ENCODE data around the gene ALOX5AP. TPM values are rescaled to one million over a fixed set of nuclear protein-coding genes. Genes with fewer than 3 reads are reported as not detected.
A peak's percentile ranks its signal among the peaks of the same experiment; 100 is the strongest.

ALOX5AP gene
- total RNA-seq, 1 donor from 2014 or later = not detected

DNA sequence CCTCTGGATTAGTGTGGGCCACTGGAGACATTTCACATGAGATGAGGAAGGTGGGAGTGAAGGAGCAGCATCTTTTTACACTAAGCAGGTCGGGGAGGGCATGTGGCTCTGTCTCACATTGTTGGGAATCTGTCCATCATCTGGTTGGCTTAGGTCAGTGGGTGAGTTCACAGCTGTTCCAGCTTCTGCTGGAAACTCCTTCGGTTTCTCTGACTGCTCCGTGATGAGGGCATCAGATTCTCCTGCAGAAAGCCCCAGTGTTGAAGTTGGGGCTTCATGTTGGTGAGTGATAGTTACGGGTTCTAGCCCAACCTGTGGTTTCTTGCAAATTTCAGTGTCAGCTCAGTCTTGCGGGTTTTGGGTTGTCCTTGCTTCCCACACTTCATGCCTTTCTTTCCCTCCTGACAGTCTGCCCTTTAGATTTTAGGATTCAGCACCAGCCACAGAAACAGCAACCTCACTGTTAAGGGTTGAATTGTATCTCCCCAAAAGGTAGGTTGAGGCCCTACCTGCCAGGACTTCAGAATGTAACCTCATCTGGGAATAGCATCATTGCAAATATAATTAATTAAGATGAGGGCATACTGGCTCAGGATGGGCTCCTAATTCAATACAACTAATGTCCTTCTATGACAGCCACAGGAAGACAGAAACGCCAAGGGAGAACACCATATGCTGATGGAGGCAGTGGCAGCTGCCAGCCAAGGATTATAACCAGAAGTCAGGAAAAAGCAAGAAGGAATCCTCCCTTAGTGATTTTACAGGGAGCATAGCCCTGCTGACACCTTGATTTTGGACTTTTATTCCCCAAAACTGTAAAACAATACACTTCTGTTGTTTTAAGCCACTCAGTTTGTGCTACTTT lies 7.6 kb upstream of the ALOX5AP start:
- H3K4me3 ChIP-seq = no peak overlapping the region
- TF ChIP-seq EZH2 (IDR thresholded peaks at IDR 0.05) (no peak), EZH2phosphoT487 (IDR thresholded peaks at IDR 0.05) (no peak), CTCF (IDR thresholded peaks at IDR 0.05) (no peak)
- peaks cover 2% of the 10 kb centered on the region for H3K27me3 Mint-ChIP-seq (ENCODE audit: insufficient read depth, low read depth)
- H2AFZ ChIP-seq (replicated peaks) = no peak overlapping the region
- H3K27ac Mint-ChIP-seq = no peak overlapping the region
- H3K36me3 Mint-ChIP-seq = no peaks in the 10 kb centered on the region
- H3K9me3 Mint-ChIP-seq = no peaks in the 10 kb centered on the region
- H3F3A ChIP-seq (ENCODE audit: low read depth) = no peaks in the 10 kb centered on the region
- peaks cover 29% of the 10 kb centered on the region for H3K4me1 Mint-ChIP-seq
- no peaks in the 10 kb centered on the region for H3K79me2 ChIP-seq (ENCODE audit: low read depth)
- no peak overlapping the region for H3K4me3 Mint-ChIP-seq
- H3K27me3 ChIP-seq = no peaks in the 10 kb centered on the region
- H3K4me1 ChIP-seq = no peaks in the 10 kb centered on the region
- DNase-seq (ENCODE audit: low spot score) = no peak
- H3K36me3 ChIP-seq = no peaks in the 10 kb centered on the region
- H3K9me3 ChIP-seq (ENCODE audit: low read depth) = no peaks in the 10 kb centered on the region
- no peak overlapping the region for H3K4me2 ChIP-seq
- H3K27ac ChIP-seq = no peak overlapping the region
- no peak overlapping the region for H3K9ac ChIP-seq
- H4K20me1 ChIP-seq (ENCODE audit: low read depth) = no peaks in the 10 kb centered on the region

GRCh38 chr13:30729801-30730200 lies 5.5 kb upstream of the ALOX5AP start:
- peaks cover 29% of the 10 kb centered on the region for H3K4me1 Mint-ChIP-seq
- Histone ChIP-seq H3K36me3 (no peaks in the 10 kb centered on the region), H3K9ac (no peak overlapping the region), H3K27me3 (no peaks in the 10 kb centered on the region), H3K79me2 (ENCODE audit: low read depth) (no peaks in the 10 kb centered on the region), H3K4me1 (no peaks in the 10 kb centered on the region), H2AFZ (replicated peaks) (no peak overlapping the region), H3K4me2 (no peak overlapping the region), H3F3A (ENCODE audit: low read depth) (no peaks in the 10 kb centered on the region), H3K27ac (no peak overlapping the region), H4K20me1 (ENCODE audit: low read depth) (no peaks in the 10 kb centered on the region), H3K9me3 (ENCODE audit: low read depth) (no peaks in the 10 kb centered on the region), H3K4me3 (no peak overlapping the region)
- no peak overlapping the region for H3K4me3 Mint-ChIP-seq
- TF ChIP-seq EZH2 (IDR thresholded peaks at IDR 0.05) = no peak
- no peak for TF ChIP-seq CTCF (IDR thresholded peaks at IDR 0.05)
- TF ChIP-seq EZH2phosphoT487 (IDR thresholded peaks at IDR 0.05) = no peak
- H3K27ac Mint-ChIP-seq = no peak overlapping the region
- no peaks in the 10 kb centered on the region for H3K36me3 Mint-ChIP-seq
- peaks cover 5% of the 10 kb centered on the region for H3K27me3 Mint-ChIP-seq (ENCODE audit: insufficient read depth, low read depth)
- no peaks in the 10 kb centered on the region for H3K9me3 Mint-ChIP-seq
- no peak for DNase-seq (ENCODE audit: low spot score)

DNA sequence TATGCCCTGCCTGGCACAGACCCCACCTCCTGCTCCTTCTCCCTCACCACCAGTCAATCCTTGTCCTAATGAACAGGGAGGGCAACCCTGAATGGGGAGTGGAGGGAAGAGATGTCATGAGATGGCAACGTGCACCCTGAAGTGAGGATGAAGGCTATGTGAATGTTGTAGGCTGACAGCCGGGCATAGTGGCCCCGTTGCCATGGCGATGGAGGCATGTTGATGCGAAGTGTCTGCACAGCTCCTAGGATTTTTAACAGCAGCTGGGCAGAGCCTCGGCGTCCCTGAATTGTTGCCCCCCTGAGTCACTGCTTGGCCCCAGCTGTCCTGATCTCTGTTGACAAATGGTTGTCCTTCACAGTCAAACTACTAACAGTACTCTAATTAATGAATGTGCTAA lies 4.8 kb upstream of the ALOX5AP start:
- Histone ChIP-seq H3K27me3 (no peaks in the 10 kb centered on the region), H3K4me1 (no peaks in the 10 kb centered on the region), H3K9ac (no peak overlapping the region), H3K36me3 (no peaks in the 10 kb centered on the region), H3K9me3 (ENCODE audit: low read depth) (no peaks in the 10 kb centered on the region), H3F3A (ENCODE audit: low read depth) (no peaks in the 10 kb centered on the region), H4K20me1 (ENCODE audit: low read depth) (no peaks in the 10 kb centered on the region), H3K79me2 (ENCODE audit: low read depth) (no peaks in the 10 kb centered on the region), H3K4me2 (no peak overlapping the region), H3K27ac (no peak overlapping the region), H3K4me3 (no peak overlapping the region), H2AFZ (replicated peaks) (no peak overlapping the region)
- Mint-ChIP-seq H3K27me3 (ENCODE audit: insufficient read depth, low read depth) (peaks cover 5% of the 10 kb centered on the region), H3K36me3 (no peaks in the 10 kb centered on the region), H3K27ac (peak overlapping the region; percentile 98), H3K4me1 (peaks cover 29% of the 10 kb centered on the region), H3K4me3 (peak overlapping the region; percentile 74), H3K9me3 (no peaks in the 10 kb centered on the region)
- TF ChIP-seq EZH2phosphoT487 (IDR thresholded peaks at IDR 0.05) (no peak), CTCF (IDR thresholded peaks at IDR 0.05) (no peak), EZH2 (IDR thresholded peaks at IDR 0.05) (no peak)
- peak; percentile 68 for DNase-seq (ENCODE audit: low spot score)
